ENCODE data around the gene GLG1. TPM values are rescaled to one million over a fixed set of nuclear protein-coding genes. Genes with fewer than 3 reads are reported as not detected.

The GLG1 gene
- total RNA-seq, 2 donors from 2014 or later: 96.9 to 98.3 TPM

DNA sequence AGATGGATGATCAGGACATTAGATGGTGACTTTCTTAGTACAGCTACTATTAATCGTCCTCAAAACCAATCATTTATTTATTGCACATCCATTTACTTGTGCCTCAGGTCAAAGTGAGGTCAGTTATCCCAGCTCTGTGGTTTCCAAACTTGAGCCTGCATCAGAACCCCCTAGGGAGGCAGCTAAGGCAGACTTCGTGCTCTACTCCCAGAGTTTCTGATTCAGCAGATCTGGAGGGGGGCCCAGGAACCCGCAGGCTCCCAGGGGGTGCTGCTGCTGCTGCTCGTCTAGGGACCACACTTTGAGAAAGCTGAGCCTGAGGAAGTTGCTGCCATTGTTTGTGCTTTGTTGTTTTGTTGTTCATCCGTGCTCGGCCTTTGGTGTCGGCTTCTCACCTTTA, 141.6 kb downstream of the GLG1 start:
- Histone ChIP-seq H3K9me3 (no peaks in the 10 kb centered on the region), H3K4me1 (no peaks in the 10 kb centered on the region), H3K4me3 (no peak overlapping the region), H3K36me3 (peaks cover 27% of the 10 kb centered on the region), H3K27me3 (no peaks in the 10 kb centered on the region), H3K27ac (no peak overlapping the region), H3K9ac (ENCODE audit: low read depth in 2 of 2, low read length in 2 of 2) (no peak overlapping the region)
- TF ChIP-seq, protein P1, sequence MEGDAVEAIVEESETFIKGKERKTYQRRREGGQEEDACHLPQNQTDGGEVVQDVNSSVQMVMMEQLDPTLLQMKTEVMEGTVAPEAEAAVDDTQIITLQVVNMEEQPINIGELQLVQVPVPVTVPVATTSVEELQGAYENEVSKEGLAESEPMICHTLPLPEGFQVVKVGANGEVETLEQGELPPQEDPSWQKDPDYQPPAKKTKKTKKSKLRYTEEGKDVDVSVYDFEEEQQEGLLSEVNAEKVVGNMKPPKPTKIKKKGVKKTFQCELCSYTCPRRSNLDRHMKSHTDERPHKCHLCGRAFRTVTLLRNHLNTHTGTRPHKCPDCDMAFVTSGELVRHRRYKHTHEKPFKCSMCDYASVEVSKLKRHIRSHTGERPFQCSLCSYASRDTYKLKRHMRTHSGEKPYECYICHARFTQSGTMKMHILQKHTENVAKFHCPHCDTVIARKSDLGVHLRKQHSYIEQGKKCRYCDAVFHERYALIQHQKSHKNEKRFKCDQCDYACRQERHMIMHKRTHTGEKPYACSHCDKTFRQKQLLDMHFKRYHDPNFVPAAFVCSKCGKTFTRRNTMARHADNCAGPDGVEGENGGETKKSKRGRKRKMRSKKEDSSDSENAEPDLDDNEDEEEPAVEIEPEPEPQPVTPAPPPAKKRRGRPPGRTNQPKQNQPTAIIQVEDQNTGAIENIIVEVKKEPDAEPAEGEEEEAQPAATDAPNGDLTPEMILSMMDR (IDR thresholded peaks at IDR 0.05): no peak
- intact Hi-C loops (cut with DNase I): no loop called here
- DNase-seq: no peak

DNA sequence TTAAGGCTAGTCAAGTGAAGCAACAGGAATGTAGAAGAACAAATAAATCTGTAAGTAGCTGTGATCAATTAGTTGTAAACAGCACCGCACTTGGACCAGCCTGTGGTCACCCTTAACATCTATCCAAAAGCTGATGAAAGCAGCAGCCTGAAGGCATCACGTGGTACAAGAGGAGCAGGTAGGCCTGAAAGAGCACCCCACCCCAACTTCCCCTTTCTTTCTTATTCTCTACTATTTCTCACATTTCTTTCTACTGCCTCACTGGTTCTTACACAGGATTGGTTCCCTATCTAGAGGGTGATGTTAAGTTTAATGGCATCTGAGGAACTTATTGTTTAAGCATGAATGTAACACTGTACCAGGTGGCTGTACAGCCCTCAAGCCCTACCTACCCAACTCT, 143.0 kb downstream of the GLG1 start:
- no peak overlapping the region for H3K9ac ChIP-seq (ENCODE audit: low read depth in 2 of 2, low read length in 2 of 2)
- H3K4me1 ChIP-seq: no peaks in the 10 kb centered on the region
- H3K9me3 ChIP-seq: no peaks in the 10 kb centered on the region
- intact Hi-C loops (cut with DNase I): no loop called here
- DNase-seq: no peak
- TF ChIP-seq, protein P1 (IDR thresholded peaks at IDR 0.05): no peak
- H3K27me3 ChIP-seq: no peaks in the 10 kb centered on the region
- H3K4me3 ChIP-seq: no peak overlapping the region
- H3K36me3 ChIP-seq: peaks cover 20% of the 10 kb centered on the region
- H3K27ac ChIP-seq: no peak overlapping the region

DNA sequence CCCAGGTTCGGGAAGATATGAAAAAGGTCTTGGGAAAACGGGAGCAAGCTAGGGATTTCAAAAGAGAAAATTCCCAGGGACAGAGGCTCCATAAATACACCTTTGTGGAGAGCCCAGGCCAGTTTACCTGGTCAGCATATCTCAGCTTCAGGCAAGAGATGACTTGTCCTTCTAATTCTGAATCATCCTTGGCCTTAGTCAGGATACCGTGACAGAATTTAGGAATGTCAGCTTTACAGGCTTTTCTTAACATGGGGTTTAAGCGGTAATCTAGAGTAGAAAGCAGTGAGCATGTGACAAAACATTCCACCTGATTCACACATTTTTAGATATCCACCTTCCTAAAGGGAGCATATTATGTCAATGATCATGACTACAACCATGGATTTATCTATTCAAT, 144.6 kb downstream of the GLG1 start:
- TF ChIP-seq, protein P1 (IDR thresholded peaks at IDR 0.05): no peak
- H3K27me3 ChIP-seq: no peaks in the 10 kb centered on the region
- no peaks in the 10 kb centered on the region for H3K9me3 ChIP-seq
- H3K4me3 ChIP-seq: no peak overlapping the region
- no peak overlapping the region for H3K9ac ChIP-seq (ENCODE audit: low read depth in 2 of 2, low read length in 2 of 2)
- H3K36me3 ChIP-seq: peaks cover 24% of the 10 kb centered on the region
- no peak for DNase-seq
- intact Hi-C loops (cut with DNase I): no loop called here
- no peak overlapping the region for H3K27ac ChIP-seq
- H3K4me1 ChIP-seq: no peaks in the 10 kb centered on the region

DNA sequence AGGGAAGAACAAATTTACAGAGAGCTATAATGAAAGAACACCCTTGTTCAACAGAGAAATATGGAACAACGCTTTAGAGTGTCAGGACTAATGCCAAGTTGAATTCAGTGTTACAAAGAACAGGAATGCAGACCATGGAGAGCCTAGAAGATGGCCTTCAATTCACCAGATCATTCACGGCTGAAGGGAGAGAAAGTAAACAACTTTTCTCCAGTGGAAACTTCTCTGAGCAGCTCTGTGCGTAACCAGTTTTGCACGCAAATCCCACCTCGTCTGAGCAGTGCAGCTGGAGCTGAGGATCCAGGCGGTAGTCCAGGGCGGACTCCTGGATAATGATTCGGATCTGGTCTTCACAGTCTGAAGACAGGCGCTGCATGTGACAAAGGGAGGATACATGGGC, 145.1 kb downstream of the GLG1 start:
- Histone ChIP-seq H3K27me3 (no peaks in the 10 kb centered on the region), H3K9me3 (no peaks in the 10 kb centered on the region), H3K4me1 (no peaks in the 10 kb centered on the region), H3K36me3 (peaks cover 24% of the 10 kb centered on the region), H3K9ac (ENCODE audit: low read depth in 2 of 2, low read length in 2 of 2) (no peak overlapping the region), H3K4me3 (no peak overlapping the region), H3K27ac (no peak overlapping the region)
- intact Hi-C loops (cut with DNase I): no loop called here
- DNase-seq: no peak
- TF ChIP-seq, protein P1 (IDR thresholded peaks at IDR 0.05): no peak

DNA sequence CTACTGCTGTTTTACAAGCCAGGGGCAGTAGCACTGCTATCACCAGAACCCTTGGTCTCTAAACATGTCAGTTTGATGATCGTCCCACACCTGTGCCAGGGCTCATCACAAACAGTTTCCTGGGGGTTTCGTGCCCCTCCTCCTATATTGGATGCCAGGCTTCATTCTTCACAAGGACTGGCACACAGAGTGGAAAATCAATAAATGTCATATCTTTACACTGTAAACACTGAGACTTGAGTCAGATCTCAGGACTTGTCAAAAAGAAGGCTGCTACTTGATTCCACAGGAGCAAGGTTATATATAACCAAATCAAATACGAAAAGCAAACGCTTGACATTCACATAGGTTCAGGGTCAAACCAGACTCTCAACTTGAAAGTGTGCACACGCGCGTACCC, 146.4 kb downstream of the GLG1 start:
- Histone ChIP-seq H3K27me3 (no peaks in the 10 kb centered on the region), H3K36me3 (peaks cover 19% of the 10 kb centered on the region), H3K4me1 (no peaks in the 10 kb centered on the region), H3K4me3 (no peak overlapping the region), H3K9ac (ENCODE audit: low read depth in 2 of 2, low read length in 2 of 2) (no peak overlapping the region), H3K27ac (no peak overlapping the region), H3K9me3 (no peaks in the 10 kb centered on the region)
- DNase-seq: no peak
- intact Hi-C loops (cut with DNase I): no loop called here
- TF ChIP-seq, protein P1 (IDR thresholded peaks at IDR 0.05): no peak

DNA sequence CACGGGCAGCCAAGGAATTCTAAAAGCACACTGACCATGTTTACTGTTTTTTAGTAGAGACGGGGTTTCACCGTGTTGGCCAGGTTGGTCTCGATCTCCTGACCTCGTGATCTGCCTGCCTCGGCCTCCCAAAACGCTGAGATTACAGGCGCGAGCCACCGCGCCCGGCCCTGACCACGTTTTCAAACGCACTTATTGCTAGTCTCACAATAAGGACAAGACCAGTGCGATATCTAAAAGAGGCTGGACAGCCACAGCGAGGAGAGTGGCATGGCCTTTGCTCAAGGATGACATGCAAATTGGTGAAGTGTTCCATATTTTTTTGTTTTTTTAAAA, 150.7 kb downstream of the GLG1 start:
- H3K9me3 ChIP-seq: no peaks in the 10 kb centered on the region
- no peak overlapping the region for H3K4me3 ChIP-seq
- H3K9ac ChIP-seq (ENCODE audit: low read depth in 2 of 2, low read length in 2 of 2): no peak overlapping the region
- H3K36me3 ChIP-seq: peaks cover 16% of the 10 kb centered on the region
- no peak overlapping the region for H3K27ac ChIP-seq
- H3K4me1 ChIP-seq: no peaks in the 10 kb centered on the region
- DNase-seq: no peak
- intact Hi-C loops (cut with DNase I): no loop called here
- TF ChIP-seq, protein P1 (IDR thresholded peaks at IDR 0.05): no peak
- H3K27me3 ChIP-seq: no peaks in the 10 kb centered on the region
